Measurements from ENCODE around the gene HMX3.

Gene HMX3

DNA sequence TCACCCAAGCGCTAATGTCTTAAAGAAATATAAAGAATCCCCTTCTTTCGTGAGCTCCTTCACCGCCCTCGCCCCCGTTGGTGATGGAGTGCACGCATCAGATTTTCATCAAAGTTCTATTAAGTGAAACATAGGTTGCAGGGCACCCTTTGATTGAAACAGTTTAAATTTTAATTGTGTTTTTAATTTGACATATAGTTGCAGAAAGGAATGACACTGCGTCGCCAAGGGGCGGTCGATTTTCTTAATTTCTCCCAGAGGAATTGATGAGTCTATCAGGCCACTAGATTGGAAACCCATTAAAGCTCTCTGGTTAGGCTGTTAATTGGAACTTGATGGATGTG is 8.0 kb downstream of the HMX3 start:
- no peaks in the 10 kb centered on the region for H3K79me2 ChIP-seq (ENCODE audit: insufficient read depth, low read length)
- no peaks in the 10 kb centered on the region for H4K20me1 ChIP-seq (ENCODE audit: insufficient read depth, low read length)
- H2AFZ ChIP-seq (ENCODE audit: low read depth, low read length), result no peak overlapping the region
- H3K4me3 ChIP-seq (ENCODE audit: low read depth in 1 of 2, low read length in 2 of 2), result no peak overlapping the region
- no peak overlapping the region for H3K4me2 ChIP-seq (ENCODE audit: insufficient read depth, low read length)
- DNase-seq, result no peak
- H3K36me3 ChIP-seq (ENCODE audit: insufficient read depth, low read length), result no peaks in the 10 kb centered on the region
- no peak overlapping the region for H3K27ac ChIP-seq (ENCODE audit: low read length)
- no peak overlapping the region for H3K9ac ChIP-seq (ENCODE audit: low read depth, low read length)
- H3K27me3 ChIP-seq (ENCODE audit: insufficient read depth, low read length, poor library complexity), result peaks cover 10% of the 10 kb centered on the region
- TF ChIP-seq, protein P1, sequence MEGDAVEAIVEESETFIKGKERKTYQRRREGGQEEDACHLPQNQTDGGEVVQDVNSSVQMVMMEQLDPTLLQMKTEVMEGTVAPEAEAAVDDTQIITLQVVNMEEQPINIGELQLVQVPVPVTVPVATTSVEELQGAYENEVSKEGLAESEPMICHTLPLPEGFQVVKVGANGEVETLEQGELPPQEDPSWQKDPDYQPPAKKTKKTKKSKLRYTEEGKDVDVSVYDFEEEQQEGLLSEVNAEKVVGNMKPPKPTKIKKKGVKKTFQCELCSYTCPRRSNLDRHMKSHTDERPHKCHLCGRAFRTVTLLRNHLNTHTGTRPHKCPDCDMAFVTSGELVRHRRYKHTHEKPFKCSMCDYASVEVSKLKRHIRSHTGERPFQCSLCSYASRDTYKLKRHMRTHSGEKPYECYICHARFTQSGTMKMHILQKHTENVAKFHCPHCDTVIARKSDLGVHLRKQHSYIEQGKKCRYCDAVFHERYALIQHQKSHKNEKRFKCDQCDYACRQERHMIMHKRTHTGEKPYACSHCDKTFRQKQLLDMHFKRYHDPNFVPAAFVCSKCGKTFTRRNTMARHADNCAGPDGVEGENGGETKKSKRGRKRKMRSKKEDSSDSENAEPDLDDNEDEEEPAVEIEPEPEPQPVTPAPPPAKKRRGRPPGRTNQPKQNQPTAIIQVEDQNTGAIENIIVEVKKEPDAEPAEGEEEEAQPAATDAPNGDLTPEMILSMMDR (IDR thresholded peaks at IDR 0.05; ENCODE audit: borderline replicate concordance, extremely low read depth, low read length, poor library complexity, severe bottlenecking), result no peak
- no peak for TF ChIP-seq EZH2 (IDR thresholded peaks at IDR 0.05; ENCODE audit: borderline replicate concordance, low read depth, low read length, severe bottlenecking)
- no peaks in the 10 kb centered on the region for H3K4me1 ChIP-seq (ENCODE audit: insufficient read depth, low read length)
- no peak for ATAC-seq (ENCODE audit: insufficient read depth, low read depth)
- H3K9me3 ChIP-seq (ENCODE audit: insufficient read depth, low read length, severe bottlenecking), result no peaks in the 10 kb centered on the region

DNA sequence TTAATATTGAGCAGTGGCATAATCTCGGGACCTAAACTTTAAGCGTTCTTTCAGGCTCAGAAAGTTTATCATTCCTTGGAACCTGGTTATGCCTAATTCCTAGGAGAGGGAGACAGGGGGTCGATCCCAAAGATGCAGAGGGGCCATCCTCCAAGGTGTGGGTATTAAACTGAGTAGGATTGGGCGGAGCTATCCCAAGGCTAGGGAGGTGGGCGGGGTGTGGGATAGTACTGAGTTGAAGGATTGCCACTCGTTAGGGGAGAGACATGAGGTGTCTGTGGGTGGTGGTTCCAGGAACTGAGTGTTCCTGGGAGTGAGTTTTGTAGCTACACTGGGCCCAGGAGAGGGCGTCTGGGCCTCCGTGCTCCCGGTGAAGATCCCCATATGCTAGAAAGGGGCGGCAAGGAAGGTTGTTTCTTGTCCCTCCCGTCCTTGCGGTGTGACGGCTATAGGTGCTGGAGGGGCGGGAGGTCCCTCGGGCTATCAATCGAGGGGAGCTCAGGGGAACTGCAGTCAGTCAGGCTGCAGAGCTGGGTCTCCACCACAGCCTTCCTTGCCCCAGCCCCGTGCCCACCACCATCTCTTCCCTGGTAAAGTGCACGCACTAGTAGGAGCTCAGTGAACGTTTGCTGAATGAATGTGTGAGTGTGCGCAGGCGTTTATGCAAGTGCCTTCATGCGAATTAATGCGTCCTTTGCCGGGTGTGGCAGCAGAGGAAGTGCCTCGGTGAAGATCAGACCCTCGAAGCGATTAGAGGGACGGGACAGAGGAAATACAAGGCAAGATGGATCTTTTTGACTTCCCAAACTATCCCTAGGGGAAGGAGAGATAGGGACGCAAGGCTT is 9.1 kb downstream of the HMX3 start:
- Histone ChIP-seq H3K27me3 (ENCODE audit: insufficient read depth, low read length, poor library complexity) (peaks cover 6% of the 10 kb centered on the region), H3K4me1 (ENCODE audit: insufficient read depth, low read length) (no peaks in the 10 kb centered on the region), H3K4me3 (ENCODE audit: low read depth in 1 of 2, low read length in 2 of 2) (no peak overlapping the region), H3K27ac (ENCODE audit: low read length) (no peak overlapping the region), H3K9me3 (ENCODE audit: insufficient read depth, low read length, severe bottlenecking) (no peaks in the 10 kb centered on the region), H4K20me1 (ENCODE audit: insufficient read depth, low read length) (no peaks in the 10 kb centered on the region), H3K9ac (ENCODE audit: low read depth, low read length) (no peak overlapping the region), H2AFZ (ENCODE audit: low read depth, low read length) (no peak overlapping the region), H3K36me3 (ENCODE audit: insufficient read depth, low read length) (no peaks in the 10 kb centered on the region), H3K4me2 (ENCODE audit: insufficient read depth, low read length) (no peak overlapping the region), H3K79me2 (ENCODE audit: insufficient read depth, low read length) (no peaks in the 10 kb centered on the region)
- ATAC-seq (ENCODE audit: insufficient read depth, low read depth), result no peak
- no peak for TF ChIP-seq EZH2 (IDR thresholded peaks at IDR 0.05; ENCODE audit: borderline replicate concordance, low read depth, low read length, severe bottlenecking)
- TF ChIP-seq, protein P1 (IDR thresholded peaks at IDR 0.05; ENCODE audit: borderline replicate concordance, extremely low read depth, low read length, poor library complexity, severe bottlenecking), result peak; percentile 3
- DNase-seq, result no peak

DNA sequence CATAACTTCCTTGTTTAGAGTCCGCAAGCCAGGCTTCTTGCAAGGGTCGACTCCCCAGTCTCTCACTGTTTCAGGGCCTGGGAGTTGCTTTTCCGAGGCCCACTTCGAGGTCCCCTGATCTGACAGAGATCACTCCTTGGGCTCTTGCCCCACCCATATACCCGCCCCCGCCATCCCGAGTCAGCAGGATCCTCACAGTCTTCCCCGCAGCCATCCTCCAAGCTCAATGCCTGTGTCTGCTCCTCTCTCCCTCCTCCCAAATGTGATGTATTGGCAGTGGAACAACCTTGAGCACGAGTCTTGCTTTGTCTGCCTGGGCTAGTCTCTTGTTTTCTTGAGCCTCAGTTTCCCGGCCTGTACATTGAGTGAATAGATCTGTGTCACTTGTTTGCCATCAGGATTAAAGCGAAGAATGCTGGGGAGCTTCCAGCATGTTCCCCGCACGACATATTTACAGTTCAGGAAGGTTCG is 9.8 kb downstream of the HMX3 start:
- Histone ChIP-seq H3K36me3 (ENCODE audit: insufficient read depth, low read length) (no peaks in the 10 kb centered on the region), H3K79me2 (ENCODE audit: insufficient read depth, low read length) (no peaks in the 10 kb centered on the region), H3K9ac (ENCODE audit: low read depth, low read length) (no peak overlapping the region), H3K4me2 (ENCODE audit: insufficient read depth, low read length) (no peak overlapping the region), H3K9me3 (ENCODE audit: insufficient read depth, low read length, severe bottlenecking) (no peaks in the 10 kb centered on the region), H3K27me3 (ENCODE audit: insufficient read depth, low read length, poor library complexity) (peaks cover 5% of the 10 kb centered on the region), H2AFZ (ENCODE audit: low read depth, low read length) (no peak overlapping the region), H3K4me1 (ENCODE audit: insufficient read depth, low read length) (no peaks in the 10 kb centered on the region), H3K27ac (ENCODE audit: low read length) (no peak overlapping the region), H4K20me1 (ENCODE audit: insufficient read depth, low read length) (no peaks in the 10 kb centered on the region), H3K4me3 (ENCODE audit: low read depth in 1 of 2, low read length in 2 of 2) (no peak overlapping the region)
- no peak for ATAC-seq (ENCODE audit: insufficient read depth, low read depth)
- TF ChIP-seq, protein P1 (IDR thresholded peaks at IDR 0.05; ENCODE audit: borderline replicate concordance, extremely low read depth, low read length, poor library complexity, severe bottlenecking), result no peak
- TF ChIP-seq EZH2 (IDR thresholded peaks at IDR 0.05; ENCODE audit: borderline replicate concordance, low read depth, low read length, severe bottlenecking), result no peak
- no peak for DNase-seq

Measured in DND-41 (cell line).